ENCODE data around the gene ZCCHC14.

DNA sequence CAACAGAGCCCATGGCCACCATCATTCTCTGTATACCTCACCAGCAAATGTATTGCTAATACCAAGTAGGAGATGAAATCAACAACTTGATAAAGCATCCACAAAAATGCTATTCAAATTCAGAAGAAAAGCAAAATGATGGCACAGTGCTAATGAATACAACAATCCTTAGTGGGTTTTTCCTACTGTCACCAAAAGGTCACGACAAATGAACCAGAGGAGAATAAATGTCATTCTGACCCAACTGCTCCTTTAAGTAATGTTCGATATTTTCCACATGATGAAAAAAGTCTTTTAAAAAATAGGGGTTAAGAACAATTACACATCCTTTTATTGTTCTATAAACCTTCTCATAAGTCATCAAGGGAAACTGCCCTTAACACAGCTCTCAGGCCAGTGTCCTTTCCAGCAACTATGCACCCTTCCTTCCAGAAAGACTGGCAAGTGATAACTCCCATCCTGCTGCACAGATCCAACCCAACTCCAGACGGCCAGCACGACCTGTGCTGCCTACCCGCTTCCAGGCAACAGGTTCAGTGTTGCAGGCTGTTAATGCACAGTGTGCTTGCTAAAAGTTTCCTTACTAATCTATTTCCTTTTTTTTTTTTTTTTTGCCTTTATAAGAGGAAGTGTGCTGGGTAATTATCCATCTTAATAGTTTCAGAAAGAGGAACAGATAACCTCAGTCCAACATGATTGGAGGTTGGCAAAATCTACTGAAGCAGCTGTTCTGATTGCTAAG lies 124.6 kb downstream of the ZCCHC14 start:
- TF ChIP-seq, protein P1, sequence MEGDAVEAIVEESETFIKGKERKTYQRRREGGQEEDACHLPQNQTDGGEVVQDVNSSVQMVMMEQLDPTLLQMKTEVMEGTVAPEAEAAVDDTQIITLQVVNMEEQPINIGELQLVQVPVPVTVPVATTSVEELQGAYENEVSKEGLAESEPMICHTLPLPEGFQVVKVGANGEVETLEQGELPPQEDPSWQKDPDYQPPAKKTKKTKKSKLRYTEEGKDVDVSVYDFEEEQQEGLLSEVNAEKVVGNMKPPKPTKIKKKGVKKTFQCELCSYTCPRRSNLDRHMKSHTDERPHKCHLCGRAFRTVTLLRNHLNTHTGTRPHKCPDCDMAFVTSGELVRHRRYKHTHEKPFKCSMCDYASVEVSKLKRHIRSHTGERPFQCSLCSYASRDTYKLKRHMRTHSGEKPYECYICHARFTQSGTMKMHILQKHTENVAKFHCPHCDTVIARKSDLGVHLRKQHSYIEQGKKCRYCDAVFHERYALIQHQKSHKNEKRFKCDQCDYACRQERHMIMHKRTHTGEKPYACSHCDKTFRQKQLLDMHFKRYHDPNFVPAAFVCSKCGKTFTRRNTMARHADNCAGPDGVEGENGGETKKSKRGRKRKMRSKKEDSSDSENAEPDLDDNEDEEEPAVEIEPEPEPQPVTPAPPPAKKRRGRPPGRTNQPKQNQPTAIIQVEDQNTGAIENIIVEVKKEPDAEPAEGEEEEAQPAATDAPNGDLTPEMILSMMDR (IDR thresholded peaks at IDR 0.05 in 8 of 11, conservative IDR thresholded peaks at IDR 0.05 in 3 of 11): no peak
- no peak for TF ChIP-seq POLR2A (IDR thresholded peaks at IDR 0.05)

All from spleen (tissue), 7 donors.